GM12878 (cell line): Measurements from ENCODE around the gene CCDC57. TPM values are rescaled to one million over a fixed set of nuclear protein-coding genes. Genes with fewer than 3 reads are reported as not detected.

Experiments used
- ATAC-seq: fragments of 200-7000 bp; cut with Tn5 transposase; 3 replicates; pipeline ENCODE4 v1.9.1; 2020; ENCODE audit warnings: mild to moderate bottlenecking, moderate library complexity
- BruUV-seq: library from RNA; stranded (reverse); fragments of 400-500 nt; replicated peaks from 2 replicates; lab custom pipeline; 2021; lab: Mats Ljungman, UMichigan
- CTCF ChIA-PET: fragments of 300-600 bp; sonication (Branson Sonifier 250); formaldehyde crosslinking; extraction: SDS; loops from one replicate; lab custom pipeline; 2021; ENCODE audit warnings: inconsistent platforms; lab: Yijun Ruan, JAX
- POLR2A ChIA-PET: fragments of 350-600 bp; formaldehyde crosslinking; extraction: SDS; loops from one replicate; lab custom pipeline; 2021; ENCODE audit warnings: inconsistent platforms; lab: Charles Lee
- RAD21 ChIA-PET: fragments of 300-600 bp; sonication (Branson Sonifier 250); formaldehyde crosslinking; loops from one replicate; lab custom pipeline; 2023; ENCODE audit warnings: antibody characterized with exemption; ENCODE audit not compliant: unreplicated experiment; lab: Charles Lee
- SMC1A ChIA-PET: fragments of 300-600 bp; sonication (Branson Sonifier 250); formaldehyde crosslinking; loops from one replicate; lab custom pipeline; 2023; ENCODE audit not compliant: unreplicated experiment, uncharacterized antibody; lab: Charles Lee
- DNase-seq: peaks from one replicate; pipeline ENCODE4 v3.0.0-alpha.2; 2011; ENCODE audit warnings: low read depth, low spot score
- FAIRE-seq: peaks from 3 replicates; lab custom pipeline; 2011; peaks lifted over from hg19 to GRCh38; lab: Jason Lieb, UNC
- H2AFZ ChIP-seq: 2 replicates; pipeline ENCODE4 v1.6.0; 2011; ENCODE audit warnings: low read depth, low read length, control low read depth; ENCODE audit not compliant: control insufficient read depth
- H3K27ac ChIP-seq: 2 replicates; pipeline ENCODE4 v1.5.1; 2011; ENCODE audit warnings: control low read depth; ENCODE audit not compliant: control insufficient read depth, insufficient read depth
- H3K27me3 ChIP-seq, 2 experiments: replicated peaks in 1 of 2; 2 replicates each; pipeline versions ENCODE4 v1.6.0 to v1.6.1; 2011; ENCODE audit warnings: low read length in 1 of 2; ENCODE audit not compliant: control insufficient read depth in 2 of 2, insufficient read depth in 2 of 2
- H3K36me3 ChIP-seq, 2 experiments: 2 replicates each; pipeline ENCODE4 v1.5.1; 2011; ENCODE audit warnings: low read length in 1 of 2; ENCODE audit not compliant: control insufficient read depth in 2 of 2, insufficient read depth in 2 of 2
- H3K4me1 ChIP-seq: 2 replicates; pipeline ENCODE4 v1.6.1; 2011; ENCODE audit warnings: mild to moderate bottlenecking, low read length, moderate library complexity, mixed read lengths; ENCODE audit not compliant: control insufficient read depth, insufficient read depth
- H3K4me2 ChIP-seq: 2 replicates; pipeline ENCODE4 v1.6.0; 2011; ENCODE audit warnings: control low read depth; ENCODE audit not compliant: control insufficient read depth, insufficient read depth
- H3K4me3 ChIP-seq: fragments of 200-600 bp; sonication (generic); 2 replicates; pipeline ENCODE4 v1.5.1; 2016
- H3K79me2 ChIP-seq: 2 replicates; pipeline ENCODE4 v1.6.0; 2011; ENCODE audit warnings: low read length; ENCODE audit not compliant: control insufficient read depth, insufficient read depth
- H3K9ac ChIP-seq: 2 replicates; pipeline ENCODE4 v1.8.0; 2011; ENCODE audit warnings: low read length, control low read depth, mixed read lengths; ENCODE audit not compliant: control insufficient read depth, insufficient read depth
- H3K9me3 ChIP-seq: replicated peaks from 3 replicates; pipeline ENCODE4 v1.5.1; 2011; ENCODE audit warnings: mild to moderate bottlenecking, low read length; ENCODE audit not compliant: control insufficient read depth, insufficient read depth
- H4K20me1 ChIP-seq: 2 replicates; pipeline ENCODE4 v1.6.0; 2011; ENCODE audit not compliant: control insufficient read depth, insufficient read depth
- EZH2 ChIP-seq: IDR thresholded peaks from 2 replicates; pipeline ENCODE4 v1.6.1; 2012; ENCODE audit warnings: low read depth, mild to moderate bottlenecking, control low read depth, inconsistent platforms, low read length, borderline replicate concordance; ENCODE audit not compliant: control insufficient read depth
- FOXM1 ChIP-seq: IDR thresholded peaks from 2 replicates; pipeline ENCODE4 v1.6.1; 2012; ENCODE audit warnings: low read depth, mild to moderate bottlenecking, inconsistent platforms, low read length, moderate library complexity
- JUNB ChIP-seq: IDR thresholded peaks from 2 replicates; pipeline ENCODE4 v1.6.1; 2016; ENCODE audit warnings: antibody characterized with exemption, mild to moderate bottlenecking
- KDM1A ChIP-seq: fragments of 200-600 bp; sonication (generic); IDR thresholded peaks from 2 replicates; pipeline ENCODE4 v1.6.1; 2016; ENCODE audit warnings: borderline replicate concordance
- NFYB ChIP-seq: IDR thresholded peaks from 2 replicates; pipeline ENCODE4 v1.6.1; 2011; ENCODE audit warnings: low read depth, mild to moderate bottlenecking, low read length, improper control_type of control experiment, moderate library complexity; ENCODE audit not compliant: insufficient read depth
- PML ChIP-seq: IDR thresholded peaks from 2 replicates; pipeline ENCODE4 v1.6.1; 2012; ENCODE audit warnings: low read length, inconsistent platforms
- RFX5 ChIP-seq: IDR thresholded peaks from 2 replicates; pipeline ENCODE4 v1.6.1; 2011; ENCODE audit warnings: low read depth, low read length, improper control_type of control experiment
- SRF ChIP-seq, 2 experiments: IDR thresholded peaks; 2 replicates each; pipeline ENCODE4 v1.6.1; 2011; ENCODE audit warnings: low read depth in 2 of 2, low read length in 2 of 2, mild to moderate bottlenecking in 1 of 2, moderate library complexity in 1 of 2
- SUPT20H ChIP-seq: IDR thresholded peaks from 2 replicates; pipeline ENCODE4 v1.6.1; 2011; ENCODE audit warnings: low read depth, mild to moderate bottlenecking, low read length, moderate library complexity, borderline replicate concordance; ENCODE audit not compliant: control insufficient read depth
- ZBTB11 ChIP-seq: fragments of 450-650 bp; formaldehyde crosslinking; IDR thresholded peaks from 2 replicates; pipeline ENCODE4 v1.5.0; 2022; ENCODE audit warnings: mild to moderate bottlenecking, missing genetic modification characterization
- ZNF274 ChIP-seq: IDR thresholded peaks from one replicate; pipeline ENCODE4 v1.8.0; 2011; ENCODE audit not compliant: insufficient read length, insufficient read depth
- WGBS: methylation state at CpG from one replicate; pipeline ENCODE4 v1.1.6; 2016; ENCODE audit warnings: low lambda C conversion rate; ENCODE audit not compliant: insufficient replicate concordance, insufficient coverage; ENCODE audit errors: missing lambda C conversion rate; 5-methylcytosine and 5-hydroxymethylcytosine counted together
- in situ Hi-C: fragments of 300-500 bp; cut with MboI; formaldehyde crosslinking; loops from 9 replicates; pipeline ENCODE4 v1.14.3; 2018; ENCODE audit warnings: mixed read lengths
- intact Hi-C: fragments of 100-400 bp; cut with micrococcal nuclease; formaldehyde crosslinking; loops from one replicate; pipeline ENCODE4 v1.14.2; 2022; ENCODE audit not compliant: unreplicated experiment
- polyA plus RNA-seq, 11 experiments: library from polyadenylated mRNA; depleted of rRNA in 4 of 11; unstranded in 6 of 11; stranded (reverse) in 5 of 11; fragments of >200 nt; fragmentation: Nextera tagmentation in 4 of 11; fragmentation: Illumina TruSeq in 1 of 11; extraction: Ambion mirVana in 4 of 11; extraction: Trizol in 1 of 11; gene quantifications; 1 replicate in 1 of 11; 2 replicates in 10 of 11; pipeline versions ENCODE4 v1.2.1 to v1.2.3, GENCODE V29; 2011 to 2016; ENCODE audit warnings: inconsistent platforms in 2 of 11, missing spikeins in 2 of 11, low read depth in 1 of 11
- total RNA-seq, 4 experiments: library from RNA; depleted of rRNA in 3 of 4; stranded (reverse); fragments of >200 nt in 3 of 4; fragmentation: Illumina TruSeq in 1 of 4; extraction: Trizol in 1 of 4; gene quantifications; 2 replicates each; pipeline versions ENCODE4 v1.2.1 to v1.2.3, GENCODE V29; 2013 to 2021
- TF ChIP-seq, protein P1 (sequence below): fragments of 450-650 bp; IDR thresholded peaks from 2 replicates; pipeline ENCODE4 v1.6.1; 2017; ENCODE audit warnings: mild to moderate bottlenecking

The CCDC57 gene
- total and polyA plus RNA-seq, 10 of the 15 experiments (the other 5 are each of a cell fraction or from before 2014, with no cell fraction given): 5.4 to 123 (median 45.8) TPM

DNA sequence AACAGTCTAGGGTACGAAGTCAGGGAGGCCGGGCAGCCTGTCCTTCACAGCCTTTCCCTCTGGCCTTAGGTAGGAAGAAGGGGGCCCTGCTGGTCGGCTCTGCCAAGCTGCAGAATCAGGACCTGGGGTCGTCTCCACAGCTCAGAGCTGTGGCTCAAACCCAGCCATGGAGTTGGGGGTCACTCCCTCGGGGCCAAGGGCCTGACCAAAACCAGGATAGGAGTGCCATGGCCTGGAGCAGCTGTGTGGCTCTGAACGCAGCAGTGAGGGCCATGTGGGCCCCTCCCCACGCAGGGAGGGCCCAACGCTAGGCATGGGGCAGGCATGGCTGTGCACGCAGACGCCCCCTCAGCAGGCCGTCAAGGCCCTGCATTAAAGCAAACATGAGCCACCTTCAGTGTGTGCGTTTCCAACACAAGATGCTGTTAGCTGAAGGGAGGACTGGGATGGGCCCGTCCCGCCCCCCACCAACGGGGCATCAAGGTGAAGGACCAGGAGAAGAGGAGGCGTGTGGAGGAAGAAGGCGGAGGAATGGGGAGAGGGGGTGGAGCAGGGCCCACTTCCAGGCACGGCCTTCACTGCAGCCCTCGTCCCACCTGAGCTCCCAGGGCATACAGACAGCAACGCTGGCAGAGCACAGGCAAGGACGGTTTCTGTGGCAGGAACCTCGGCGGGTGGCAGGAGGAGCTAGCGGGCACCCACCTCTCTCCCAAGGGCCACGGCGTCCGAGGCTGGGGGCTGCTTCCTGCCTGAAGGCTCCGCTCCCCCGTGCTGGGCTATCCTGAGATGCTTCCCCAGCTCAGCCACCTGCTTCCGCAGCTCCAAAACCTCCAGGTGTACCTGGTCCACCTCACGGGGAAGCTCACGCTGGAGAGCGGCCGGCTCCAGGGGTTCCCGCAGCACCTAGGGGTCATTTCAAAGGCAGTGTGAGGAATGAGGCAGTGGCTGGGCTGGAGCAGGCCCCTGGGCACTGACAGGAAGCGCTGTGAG, 55.3 kb downstream of the CCDC57 start:
- ChIA-PET RAD21 (interaction anchor here (0.9 kb wide), 1 partner anchor 51 kb away, joined by 3 read pairs; no protein-coding TSS in a partner anchor), SMC1A (interaction anchor here (0.7 kb wide), 1 partner anchor 20 kb away, joined by 5 read pairs; no protein-coding TSS in a partner anchor), CTCF (interaction anchor here (1.6 kb wide), 1 partner anchor 128 kb away, joined by 8 read pairs; no protein-coding TSS in a partner anchor), POLR2A (interaction anchor here (0.5 to 0.6 kb wide), 2 partner anchors 117 to 227 kb away, joined by 5 to 10 read pairs; no protein-coding TSS in a partner anchor)
- no peaks in the 10 kb centered on the region for H4K20me1 ChIP-seq
- H3K9ac ChIP-seq: no peak overlapping the region
- H3K4me3 ChIP-seq: no peak overlapping the region
- DNase-seq (no peak), FAIRE-seq (no peak), ATAC-seq (no peak)
- H3K9me3 ChIP-seq: no peaks in the 10 kb centered on the region
- BruUV-seq: no TSS peak
- H3K36me3 ChIP-seq: no peaks in the 10 kb centered on the region
- H3K4me2 ChIP-seq: no peak overlapping the region
- TF ChIP-seq SUPT20H (no peak), KDM1A (no peak), ZBTB11 (CRISPR knock-in tag) (no peak), RFX5 (no peak), SRF (IDR thresholded peaks at IDR 0.05; ENCODE audit: low read depth in 2 of 2, low read length in 2 of 2) (no peak), EZH2 (no peak), PML (no peak), ZNF274 (no peak), JUNB (no peak), NFYB (no peak), FOXM1 (no peak)
- TF ChIP-seq, protein P1, sequence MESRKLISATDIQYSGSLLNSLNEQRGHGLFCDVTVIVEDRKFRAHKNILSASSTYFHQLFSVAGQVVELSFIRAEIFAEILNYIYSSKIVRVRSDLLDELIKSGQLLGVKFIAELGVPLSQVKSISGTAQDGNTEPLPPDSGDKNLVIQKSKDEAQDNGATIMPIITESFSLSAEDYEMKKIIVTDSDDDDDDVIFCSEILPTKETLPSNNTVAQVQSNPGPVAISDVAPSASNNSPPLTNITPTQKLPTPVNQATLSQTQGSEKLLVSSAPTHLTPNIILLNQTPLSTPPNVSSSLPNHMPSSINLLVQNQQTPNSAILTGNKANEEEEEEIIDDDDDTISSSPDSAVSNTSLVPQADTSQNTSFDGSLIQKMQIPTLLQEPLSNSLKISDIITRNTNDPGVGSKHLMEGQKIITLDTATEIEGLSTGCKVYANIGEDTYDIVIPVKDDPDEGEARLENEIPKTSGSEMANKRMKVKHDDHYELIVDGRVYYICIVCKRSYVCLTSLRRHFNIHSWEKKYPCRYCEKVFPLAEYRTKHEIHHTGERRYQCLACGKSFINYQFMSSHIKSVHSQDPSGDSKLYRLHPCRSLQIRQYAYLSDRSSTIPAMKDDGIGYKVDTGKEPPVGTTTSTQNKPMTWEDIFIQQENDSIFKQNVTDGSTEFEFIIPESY: no peak
- in situ Hi-C loops (loop anchor here (5.0 kb wide), 1 partner anchor 120 kb away; the partner anchor contains the start of gene DCXR), intact Hi-C loops (no loop called here)
- H2AFZ ChIP-seq: no peak overlapping the region
- no peaks in the 10 kb centered on the region for H3K4me1 ChIP-seq
- WGBS: 77% methylated on average over 36 of the region's 36 CpGs
- no peaks in the 10 kb centered on the region for H3K27me3 ChIP-seq
- H3K79me2 ChIP-seq: no peaks in the 10 kb centered on the region
- no peak overlapping the region for H3K27ac ChIP-seq
